ENCODE data around the gene TNFRSF19.
"Not testable (repeated sequence)": the region's sequence is repeated elsewhere in the genome, so short reads cannot be mapped to it uniquely, and the experiment has no call there.

The TNFRSF19 gene

DNA sequence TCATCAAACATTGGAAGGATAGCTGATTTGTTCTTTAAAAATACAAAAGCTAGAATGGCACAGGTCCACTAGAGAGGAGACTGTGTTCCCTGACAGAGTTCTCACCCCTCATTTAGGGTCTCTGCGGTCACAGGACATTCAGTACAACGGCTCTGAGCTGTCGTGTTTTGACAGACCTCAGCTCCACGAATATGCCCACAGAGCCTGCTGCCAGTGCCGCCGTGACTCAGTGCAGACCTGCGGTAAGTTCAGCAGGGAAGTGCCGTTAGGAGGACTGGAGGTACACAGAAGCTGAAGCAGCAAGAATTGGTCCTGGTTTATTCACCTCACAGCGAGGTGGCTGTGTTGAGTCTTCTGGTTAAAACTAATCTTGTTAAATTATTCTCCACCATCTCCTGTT lies 90.0 kb downstream of the TNFRSF19 start:
- no peak for DNase-seq

DNA sequence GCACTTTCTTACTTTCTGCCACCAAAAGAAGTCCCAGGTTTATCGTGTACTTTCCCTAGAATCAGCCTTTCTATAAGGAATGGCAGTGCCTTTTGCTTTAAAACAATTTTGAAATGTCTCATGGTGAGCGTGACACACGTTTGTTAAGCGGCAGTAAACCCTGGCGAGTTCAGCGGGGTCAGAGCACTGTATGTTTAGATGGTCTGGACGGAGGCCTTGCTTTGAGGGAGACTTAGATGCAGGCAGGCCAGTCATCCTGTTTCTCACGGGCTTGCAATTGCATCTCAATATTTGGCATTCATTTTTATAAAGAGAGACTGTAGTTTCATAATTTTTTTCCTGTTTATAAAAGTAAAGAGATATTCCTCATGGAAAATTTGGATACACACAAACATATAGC lies 96.4 kb downstream of the TNFRSF19 start:
- DNase-seq = no peak

DNA sequence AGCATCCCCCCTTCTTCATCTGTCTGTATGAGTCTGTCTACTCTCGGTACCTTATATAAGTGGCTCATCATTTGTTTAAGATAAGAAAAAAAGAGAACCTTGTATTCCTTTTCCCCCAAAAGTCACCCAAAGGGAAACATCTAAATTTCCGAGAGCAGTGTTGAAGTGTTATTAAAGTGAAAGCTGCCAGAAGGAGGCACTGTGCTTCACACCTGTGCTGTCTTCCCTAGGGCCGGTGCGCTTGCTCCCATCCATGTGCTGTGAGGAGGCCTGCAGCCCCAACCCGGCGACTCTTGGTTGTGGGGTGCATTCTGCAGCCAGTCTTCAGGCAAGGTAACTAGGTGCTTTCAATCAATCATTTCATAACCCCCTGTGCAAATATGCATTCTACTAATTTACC lies 97.5 kb downstream of the TNFRSF19 start:
- DNase-seq = no peak

DNA sequence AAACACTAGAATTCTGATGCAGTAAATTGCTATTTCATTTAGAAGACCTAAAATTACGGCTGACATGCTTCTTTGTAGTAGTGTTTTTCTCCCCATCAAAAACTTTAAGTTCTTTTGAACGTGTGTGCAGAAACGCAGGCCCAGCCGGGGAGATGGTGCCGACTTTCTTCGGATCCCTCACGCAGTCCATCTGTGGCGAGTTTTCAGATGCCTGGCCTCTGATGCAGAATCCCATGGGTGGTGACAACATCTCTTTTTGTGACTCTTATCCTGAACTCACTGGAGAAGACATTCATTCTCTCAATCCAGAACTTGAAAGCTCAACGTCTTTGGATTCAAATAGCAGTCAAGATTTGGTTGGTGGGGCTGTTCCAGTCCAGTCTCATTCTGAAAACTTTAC lies 98.3 kb downstream of the TNFRSF19 start:
- no peak for DNase-seq

DNA sequence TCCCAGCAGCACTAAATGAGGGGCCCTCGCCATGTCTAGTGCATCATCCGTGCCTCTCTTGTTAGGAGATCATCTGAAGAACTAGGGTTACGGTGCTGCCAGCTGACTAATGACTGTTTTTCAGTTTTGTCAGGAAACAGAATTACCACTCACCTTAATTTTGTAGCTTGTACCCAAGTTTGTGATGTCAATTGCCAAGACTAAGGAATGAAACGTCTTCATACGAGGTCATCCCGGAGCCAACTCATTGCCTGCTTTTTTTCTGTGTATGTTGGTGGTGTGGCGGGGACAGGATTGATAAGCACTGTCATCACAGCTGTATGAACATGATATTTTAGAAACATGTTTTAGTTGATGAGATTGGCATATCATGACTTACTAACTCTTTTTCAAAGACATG lies 100.6 kb downstream of the TNFRSF19 start:
- DNase-seq = no peak

DNA sequence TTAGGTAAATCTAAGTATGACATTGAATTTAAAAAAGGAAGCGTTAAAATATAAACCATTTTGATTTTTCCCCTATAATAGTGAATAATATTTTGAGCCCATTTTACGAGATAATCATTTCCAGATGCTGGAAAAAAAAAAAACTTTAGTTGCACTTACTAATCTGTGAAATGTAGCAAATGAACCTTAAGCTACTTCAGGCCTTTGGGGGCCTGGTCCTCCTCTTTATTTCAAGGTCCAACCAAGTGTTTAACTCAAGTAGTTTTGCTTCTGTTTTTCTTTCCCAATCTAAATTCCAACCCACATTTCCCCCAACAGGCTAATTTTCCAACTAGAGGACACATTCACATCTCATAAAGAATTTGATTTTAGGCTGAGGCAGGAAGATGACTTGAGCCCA lies 101.2 kb downstream of the TNFRSF19 start:
- DNase-seq = no peak

DNA sequence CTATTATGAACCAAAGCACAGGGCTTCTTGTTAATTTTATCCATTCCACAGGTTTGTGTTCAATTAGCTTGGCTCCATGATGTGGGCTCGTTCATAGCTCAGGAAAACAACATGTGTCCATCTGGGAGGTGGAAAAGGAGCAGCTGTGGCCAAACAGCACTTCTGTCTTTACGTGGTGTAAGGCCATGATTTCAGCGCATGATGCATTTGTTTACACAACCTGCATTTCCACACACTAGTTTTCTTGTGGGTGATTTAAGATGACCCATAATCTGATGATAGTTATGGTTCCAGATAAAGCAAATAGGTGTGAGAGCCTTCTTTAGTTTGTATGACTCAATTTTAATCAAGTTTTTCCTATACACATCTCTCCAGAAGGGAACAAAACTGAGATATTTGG lies 101.7 kb downstream of the TNFRSF19 start:
- DNase-seq = no peak

DNA sequence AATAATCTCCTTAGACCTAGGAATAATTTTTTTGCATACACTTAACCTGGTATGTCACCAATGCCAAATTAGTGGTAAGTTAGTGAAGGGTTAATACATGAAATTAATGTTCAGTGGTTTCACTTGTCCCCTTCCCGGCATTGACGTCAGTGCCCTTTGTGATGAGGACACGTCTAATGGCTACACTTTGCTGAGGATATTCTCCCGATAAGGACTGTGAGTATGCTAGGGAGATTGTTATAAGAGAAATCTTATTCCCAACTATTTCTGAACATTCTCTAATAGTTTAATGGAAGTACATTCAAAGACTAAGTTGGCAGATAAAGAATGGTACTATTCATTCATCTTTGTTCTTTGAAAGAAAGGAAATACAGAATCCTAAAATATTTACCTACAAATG lies 102.4 kb downstream of the TNFRSF19 start:
- no peak for DNase-seq

DNA sequence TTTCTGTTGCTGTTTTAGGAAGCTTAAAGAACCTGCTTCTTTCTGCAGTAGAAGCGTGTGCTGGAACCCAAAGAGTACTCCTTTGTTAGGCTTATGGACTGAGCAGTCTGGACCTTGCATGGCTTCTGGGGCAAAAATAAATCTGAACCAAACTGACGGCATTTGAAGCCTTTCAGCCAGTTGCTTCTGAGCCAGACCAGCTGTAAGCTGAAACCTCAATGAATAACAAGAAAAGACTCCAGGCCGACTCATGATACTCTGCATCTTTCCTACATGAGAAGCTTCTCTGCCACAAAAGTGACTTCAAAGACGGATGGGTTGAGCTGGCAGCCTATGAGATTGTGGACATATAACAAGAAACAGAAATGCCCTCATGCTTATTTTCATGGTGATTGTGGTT lies 103.1 kb downstream of the TNFRSF19 start:
- no peak for DNase-seq

DNA sequence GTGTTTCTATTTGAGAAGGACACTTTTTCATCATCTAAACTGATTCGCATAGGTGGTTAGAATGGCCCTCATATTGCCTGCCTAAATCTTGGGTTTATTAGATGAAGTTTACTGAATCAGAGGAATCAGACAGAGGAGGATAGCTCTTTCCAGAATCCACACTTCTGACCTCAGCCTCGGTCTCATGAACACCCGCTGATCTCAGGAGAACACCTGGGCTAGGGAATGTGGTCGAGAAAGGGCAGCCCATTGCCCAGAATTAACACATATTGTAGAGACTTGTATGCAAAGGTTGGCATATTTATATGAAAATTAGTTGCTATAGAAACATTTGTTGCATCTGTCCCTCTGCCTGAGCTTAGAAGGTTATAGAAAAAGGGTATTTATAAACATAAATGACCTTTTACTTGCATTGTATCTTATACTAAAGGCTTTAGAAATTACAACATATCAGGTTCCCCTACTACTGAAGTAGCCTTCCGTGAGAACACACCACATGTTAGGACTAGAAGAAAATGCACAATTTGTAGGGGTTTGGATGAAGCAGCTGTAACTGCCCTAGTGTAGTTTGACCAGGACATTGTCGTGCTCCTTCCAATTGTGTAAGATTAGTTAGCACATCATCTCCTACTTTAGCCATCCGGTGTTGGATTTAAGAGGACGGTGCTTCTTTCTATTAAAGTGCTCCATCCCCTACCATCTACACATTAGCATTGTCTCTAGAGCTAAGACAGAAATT lies 103.8 kb downstream of the TNFRSF19 start:
- no peak for DNase-seq

DNA sequence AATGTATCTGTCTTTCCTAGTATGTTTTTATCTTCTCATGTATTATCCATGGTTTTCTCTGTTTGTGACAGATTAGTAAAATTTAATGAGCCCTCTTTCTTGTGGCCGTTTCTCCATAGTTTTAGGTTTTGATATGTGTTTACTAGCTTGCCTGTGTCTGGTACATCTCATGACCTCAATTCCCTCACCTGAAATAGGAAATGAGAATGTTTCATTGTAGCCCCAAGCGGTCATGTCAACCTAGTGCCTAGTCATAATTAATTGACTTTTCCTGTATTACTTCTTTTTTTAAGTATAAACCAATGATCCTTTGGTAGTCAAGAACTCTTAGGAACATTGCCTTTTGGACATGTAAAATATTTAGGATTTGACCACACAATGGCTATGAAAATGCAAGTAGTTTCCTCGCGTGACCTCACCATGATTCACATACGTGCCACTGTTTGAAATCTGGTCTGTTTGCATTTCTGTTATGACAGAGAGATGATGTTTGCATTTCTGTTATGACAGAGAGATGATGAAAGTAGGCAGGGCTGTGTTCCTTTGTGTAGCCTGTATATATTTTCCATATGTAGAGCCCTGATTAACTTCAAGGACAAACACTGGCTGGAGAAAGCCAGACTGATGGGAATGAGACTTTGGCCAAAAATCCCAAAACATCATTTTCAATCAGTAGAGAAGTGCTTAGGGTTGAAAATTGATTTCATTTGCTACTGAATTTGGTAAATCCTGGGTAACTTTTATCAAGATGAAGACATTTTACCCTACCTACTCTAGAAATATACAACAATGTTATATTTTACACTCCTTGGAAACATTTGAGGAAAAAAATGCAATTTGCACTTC lies 104.8 kb downstream of the TNFRSF19 start:
- DNase-seq = no peak

DNA sequence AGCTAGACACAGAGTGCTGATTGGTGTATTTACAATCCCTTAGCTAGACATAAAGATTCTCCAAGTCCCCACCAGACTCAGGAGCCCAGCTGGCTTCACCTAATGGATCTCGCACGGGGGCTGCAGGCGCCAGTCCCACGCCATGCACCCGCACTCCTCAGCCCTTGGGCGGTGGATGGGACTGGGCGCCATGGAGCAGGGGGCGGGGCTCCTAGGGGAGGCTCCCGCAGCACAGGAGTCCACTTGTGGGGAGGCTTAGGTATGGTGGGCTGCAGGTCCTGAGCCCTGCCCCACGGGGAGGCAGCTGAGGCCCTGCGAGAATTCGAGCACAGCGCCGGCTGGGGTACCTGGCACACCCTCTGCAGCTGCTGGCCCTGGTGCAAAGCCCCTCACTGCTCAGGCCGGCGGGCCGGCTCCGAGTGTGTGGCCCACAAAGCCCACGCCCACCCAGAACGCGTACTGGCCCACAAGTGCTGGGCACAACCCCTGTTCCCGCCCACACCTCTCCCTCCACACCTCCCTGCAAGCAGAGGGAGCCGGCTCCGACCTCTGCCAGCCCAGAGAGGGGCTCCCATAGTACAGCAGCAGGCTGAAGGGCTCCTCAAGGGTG lies 107.6 kb downstream of the TNFRSF19 start:
- DNase-seq = not testable (repeated sequence)

DNA sequence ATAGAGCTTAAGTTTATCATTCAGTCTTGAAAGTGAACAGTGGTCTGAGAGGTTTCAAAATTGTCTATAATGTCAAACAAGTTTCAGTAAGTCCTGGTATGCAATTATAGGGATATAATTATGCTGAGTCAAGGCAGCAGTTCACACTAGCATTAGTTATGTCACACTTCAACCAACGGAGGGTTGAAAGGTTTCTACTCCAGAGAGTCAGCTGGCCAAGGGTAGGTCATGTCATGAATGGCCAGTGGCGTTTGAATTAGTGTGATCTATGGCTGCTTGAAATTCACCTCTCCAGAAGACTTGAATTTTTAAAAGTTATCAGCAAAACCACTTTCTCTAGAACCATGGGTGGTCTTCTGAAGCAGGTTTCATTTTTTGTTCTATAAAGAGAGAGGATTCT lies 108.6 kb downstream of the TNFRSF19 start:
- DNase-seq = no peak

DNA sequence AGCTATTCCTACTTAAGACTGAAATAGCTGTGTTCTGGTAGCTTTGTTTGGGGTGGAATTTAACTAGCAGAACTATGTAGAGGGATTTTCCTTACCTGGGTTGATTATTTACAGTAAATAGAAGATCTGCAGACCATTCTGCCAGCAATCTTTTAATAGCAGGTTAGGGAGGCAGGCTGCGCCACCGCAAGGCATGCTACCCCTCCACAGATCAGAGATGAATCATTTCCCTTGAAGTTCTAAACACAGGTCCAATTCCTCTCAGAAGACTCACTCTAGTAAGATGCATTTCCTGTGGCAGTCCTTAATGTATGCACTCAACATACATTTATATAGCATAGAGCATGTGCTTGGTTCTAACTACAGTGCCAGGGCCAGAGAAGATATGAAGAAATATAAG lies 109.0 kb downstream of the TNFRSF19 start:
- no peak for DNase-seq

DNA sequence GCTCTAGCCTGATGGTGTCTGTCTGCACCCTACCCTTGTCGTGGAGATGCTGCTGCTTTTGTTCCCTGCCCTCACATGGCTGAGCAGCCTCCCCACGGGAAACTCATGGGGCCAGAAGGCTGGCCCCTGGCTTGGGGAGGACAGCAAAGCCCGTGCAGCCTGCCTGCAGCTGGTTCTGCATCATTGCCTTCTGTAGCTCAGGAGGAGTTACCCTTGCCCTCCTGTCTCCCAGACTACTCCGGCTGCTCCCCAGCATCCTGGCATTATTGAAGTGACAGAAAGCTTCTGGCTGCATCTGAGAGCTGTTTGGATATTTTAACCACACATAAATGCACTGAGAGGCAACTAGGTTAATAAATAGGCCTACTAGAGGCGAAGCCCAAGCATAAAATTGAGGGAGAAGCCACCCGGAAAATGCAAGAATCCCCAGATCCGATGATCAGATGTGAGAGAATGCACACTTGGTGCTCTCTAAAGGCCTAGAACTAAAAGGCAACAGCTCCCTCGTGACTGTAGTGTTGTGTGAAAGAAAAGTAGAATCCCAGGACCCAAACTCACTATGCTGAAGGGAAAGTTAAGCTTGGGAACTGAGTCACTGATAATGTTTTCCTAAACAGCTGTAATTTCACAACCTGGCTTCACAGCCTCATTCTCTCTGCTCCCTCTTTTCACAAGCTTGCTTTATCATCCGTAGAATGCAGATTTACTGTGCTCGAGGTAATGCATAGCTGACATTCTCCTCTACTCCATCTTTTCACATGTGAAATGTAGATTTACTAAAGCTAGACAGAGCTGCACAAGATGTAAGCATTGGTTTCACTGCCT lies 110.8 kb downstream of the TNFRSF19 start:
- no peak for DNase-seq

DNA sequence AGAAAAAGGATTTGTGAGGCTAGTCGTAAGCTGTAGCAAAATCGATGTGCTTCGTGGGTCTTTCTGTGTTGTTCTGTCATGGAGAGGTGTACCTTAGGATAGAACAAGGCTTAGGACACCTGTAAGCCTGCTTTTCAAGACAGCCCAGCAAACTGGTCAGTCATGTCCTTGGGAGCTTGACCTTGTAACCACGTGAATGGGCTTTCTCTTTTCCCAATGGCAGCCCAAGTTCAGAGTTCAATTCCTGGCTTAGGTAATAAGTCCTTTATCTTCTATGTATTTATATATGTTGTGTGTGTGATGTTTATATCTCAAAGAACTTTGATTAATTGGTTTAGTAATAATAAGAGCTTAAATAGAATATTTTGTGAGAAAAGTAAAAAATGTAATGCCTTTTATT lies 112.9 kb downstream of the TNFRSF19 start:
- DNase-seq = no peak

DNA sequence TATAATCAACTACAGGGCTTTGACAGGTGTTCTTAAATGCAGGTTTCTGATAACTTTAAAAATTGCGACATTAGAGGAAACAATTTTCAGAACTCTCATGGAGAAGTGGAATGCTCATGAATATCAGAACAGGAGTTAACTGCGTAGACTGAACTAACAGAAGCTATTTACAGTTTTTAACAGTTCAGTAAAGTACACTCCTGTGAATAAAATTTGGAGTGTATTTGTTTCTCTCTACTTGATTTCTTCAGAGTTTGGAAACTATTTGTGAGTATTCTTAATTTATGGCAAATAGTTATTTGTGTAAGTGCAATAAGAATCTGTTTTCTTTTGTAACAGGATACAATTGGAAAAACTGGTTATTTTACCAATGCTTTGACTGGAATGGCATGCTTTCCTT lies 114.4 kb downstream of the TNFRSF19 start:
- DNase-seq = no peak

DNA sequence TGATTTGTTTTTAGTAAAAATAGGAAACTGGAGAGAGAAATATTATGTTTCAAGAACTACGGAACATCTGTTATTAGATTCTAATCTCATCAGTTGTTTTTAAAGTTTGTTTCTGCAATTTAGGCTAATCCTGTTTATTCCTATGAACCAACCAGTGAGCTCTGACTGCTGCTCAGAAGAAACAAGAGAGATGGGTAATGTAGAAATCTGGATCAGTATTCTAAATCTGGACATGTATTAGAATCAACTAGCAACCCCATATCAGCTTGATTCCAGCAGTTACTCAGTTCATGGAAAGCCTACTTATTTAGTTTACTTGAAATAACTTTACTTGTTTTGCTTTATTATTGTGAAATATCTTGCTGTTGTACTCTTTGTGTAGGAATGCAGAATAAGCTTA lies 115.2 kb downstream of the TNFRSF19 start:
- DNase-seq = no peak

DNA sequence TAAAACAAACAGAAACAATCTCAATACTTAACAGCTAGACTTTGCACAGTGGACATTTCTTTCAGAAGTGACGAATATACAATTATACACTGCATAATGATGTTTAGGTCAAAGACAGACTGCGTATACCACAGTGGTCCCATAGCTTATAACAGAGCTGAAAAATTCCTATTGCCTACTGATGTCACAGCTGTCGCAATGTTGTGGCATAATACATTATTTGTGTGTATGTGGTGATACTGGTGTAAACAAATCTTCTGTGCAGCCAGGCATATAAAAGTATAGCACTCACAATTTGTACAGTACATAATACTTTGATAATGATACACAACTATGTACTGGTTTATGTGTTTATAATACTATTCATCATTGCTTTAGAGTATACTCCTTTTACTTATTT lies 116.7 kb downstream of the TNFRSF19 start:
- no peak for DNase-seq

DNA sequence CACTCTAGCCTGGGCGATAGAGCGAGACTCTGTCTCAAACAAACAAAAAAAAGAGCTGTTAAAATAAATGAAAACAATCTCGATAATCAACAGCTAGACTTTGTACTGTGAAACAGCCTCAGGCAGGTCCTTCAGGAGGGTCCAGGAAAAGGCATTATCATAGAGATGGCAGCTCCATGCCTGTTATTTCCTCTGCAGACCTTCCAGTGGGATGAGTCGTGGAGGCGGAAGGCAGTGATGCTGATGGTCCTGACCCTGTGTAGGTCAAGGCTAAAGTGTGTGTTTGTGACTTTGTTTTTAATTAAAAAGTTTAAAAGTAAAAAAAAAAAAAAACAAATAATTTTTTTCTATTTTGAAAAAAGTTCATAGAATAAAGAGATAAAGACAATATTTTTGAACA lies 117.4 kb downstream of the TNFRSF19 start:
- no peak for DNase-seq

DNA sequence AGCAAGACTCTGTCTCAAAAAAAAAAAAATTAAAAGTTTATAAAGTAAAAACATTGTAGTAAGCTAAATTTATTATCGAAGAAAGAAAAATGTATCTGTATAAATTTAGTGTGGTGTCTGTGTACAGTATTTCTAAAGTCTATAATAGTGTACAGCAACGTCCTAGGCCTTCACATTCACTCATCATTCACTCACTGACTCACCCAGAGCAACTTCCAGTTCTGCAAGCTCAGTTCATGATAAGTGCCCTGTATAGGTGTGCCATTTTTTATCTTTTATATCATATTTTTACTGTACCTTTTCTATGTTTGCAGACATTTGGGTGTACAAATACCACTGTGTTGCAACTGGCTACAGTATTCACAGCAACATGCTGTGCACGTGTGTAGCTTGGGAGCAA lies 118.1 kb downstream of the TNFRSF19 start:
- no peak for DNase-seq

DNA sequence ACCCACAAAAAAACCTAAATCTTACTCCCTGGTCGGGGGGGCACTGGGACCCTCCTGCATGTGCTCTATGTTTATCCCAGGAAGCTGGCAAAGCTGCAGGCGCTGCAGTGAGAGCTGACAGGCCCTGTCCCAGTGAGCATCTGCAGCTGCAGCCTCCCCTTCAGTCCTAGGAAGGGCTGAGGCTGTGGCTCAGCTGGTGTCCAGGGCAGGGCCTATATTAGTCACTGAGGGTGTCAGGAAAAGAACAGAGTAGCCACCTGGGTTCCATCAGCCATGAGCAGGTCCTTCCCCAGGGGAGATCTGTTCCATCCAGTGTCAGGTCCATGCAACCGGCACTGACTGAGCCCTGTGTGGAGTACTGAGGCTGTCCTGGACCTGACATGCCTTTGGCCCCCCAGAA lies 120.5 kb downstream of the TNFRSF19 start:
- DNase-seq = no peak

DNA sequence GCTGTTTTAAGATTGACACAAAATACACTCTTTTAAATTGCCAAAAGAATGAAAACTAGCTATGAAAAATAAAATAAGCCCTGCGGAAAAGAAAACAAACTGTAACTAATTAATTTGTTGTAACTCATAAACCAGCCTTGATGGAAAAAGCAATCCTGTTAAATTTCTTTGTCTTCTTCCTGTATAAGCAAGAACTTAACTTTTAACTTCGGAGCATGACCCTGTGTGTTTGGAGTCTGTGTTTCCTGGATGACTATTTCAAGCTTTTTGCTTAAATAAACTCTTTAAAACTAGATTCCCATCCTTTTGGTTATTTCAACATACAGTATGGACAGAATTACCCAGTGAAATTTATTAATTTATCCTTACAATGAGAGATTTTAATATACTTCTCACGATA lies 122.6 kb downstream of the TNFRSF19 start:
- no peak for DNase-seq

Data from DMS79 (cell line).